Measurements from ENCODE around the gene OR51D1. TPM values are rescaled to one million over a fixed set of nuclear protein-coding genes. Genes with fewer than 3 reads are reported as not detected.

OR51D1 gene
- total and polyA plus RNA-seq, 2 experiments from 2014 or later: not detected

DNA sequence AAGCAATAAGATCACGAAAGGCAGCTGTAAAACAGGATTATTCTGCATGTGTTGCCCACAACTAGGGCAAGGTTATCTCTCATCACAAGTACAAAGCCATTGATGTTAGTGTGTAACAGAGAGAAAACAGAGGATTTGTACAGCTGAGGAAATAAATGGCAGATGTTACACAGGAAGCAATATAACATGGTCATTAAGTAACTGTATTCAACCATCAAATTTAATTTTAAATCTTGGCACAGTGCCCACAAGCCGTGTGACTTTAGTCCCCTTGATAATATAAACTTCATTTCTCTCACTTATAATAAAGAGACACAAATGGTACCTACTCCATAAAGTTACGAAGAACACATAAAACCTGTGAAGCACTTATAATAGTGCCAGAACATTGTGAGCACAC is 43.1 kb downstream of the OR51D1 start:
- Histone ChIP-seq H4K20me1 (ENCODE audit: insufficient read depth) (no peaks in the 10 kb centered on the region), H3K27ac (no peak overlapping the region), H2AFZ (no peak overlapping the region), H3K9me3 (ENCODE audit: low read depth) (no peaks in the 10 kb centered on the region), H3K4me1 (ENCODE audit: insufficient read depth) (no peaks in the 10 kb centered on the region), H3K79me2 (ENCODE audit: insufficient read depth) (no peaks in the 10 kb centered on the region), H3K9ac (no peak overlapping the region), H3K4me3 (no peak overlapping the region), H3K27me3 (replicated peaks; ENCODE audit: insufficient read depth) (no peaks in the 10 kb centered on the region), H3K9me2 (ENCODE audit: insufficient read depth) (no peaks in the 10 kb centered on the region), H3K4me2 (ENCODE audit: unreplicated experiment) (no peak overlapping the region), H3F3A (ENCODE audit: insufficient read depth) (no peaks in the 10 kb centered on the region), H3K36me3 (ENCODE audit: low read depth) (no peaks in the 10 kb centered on the region)
- 2 to 3% methylated on average over 3 of the region's 3 CpGs for WGBS, 2 experiments (ENCODE audit: low coverage in 1 of 2, low lambda C conversion rate in 2 of 2, missing lambda C conversion rate in 2 of 2)
- no peak for DNase-seq
- in situ Hi-C loops (cut with MboI): no loop called here
- TF ChIP-seq EZH2phosphoT487 (IDR thresholded peaks at IDR 0.05; ENCODE audit: insufficient read depth, low read depth): no peak
- no peak for TF ChIP-seq EZH2 (IDR thresholded peaks at IDR 0.05; ENCODE audit: insufficient read depth, poor library complexity, severe bottlenecking)

DNA sequence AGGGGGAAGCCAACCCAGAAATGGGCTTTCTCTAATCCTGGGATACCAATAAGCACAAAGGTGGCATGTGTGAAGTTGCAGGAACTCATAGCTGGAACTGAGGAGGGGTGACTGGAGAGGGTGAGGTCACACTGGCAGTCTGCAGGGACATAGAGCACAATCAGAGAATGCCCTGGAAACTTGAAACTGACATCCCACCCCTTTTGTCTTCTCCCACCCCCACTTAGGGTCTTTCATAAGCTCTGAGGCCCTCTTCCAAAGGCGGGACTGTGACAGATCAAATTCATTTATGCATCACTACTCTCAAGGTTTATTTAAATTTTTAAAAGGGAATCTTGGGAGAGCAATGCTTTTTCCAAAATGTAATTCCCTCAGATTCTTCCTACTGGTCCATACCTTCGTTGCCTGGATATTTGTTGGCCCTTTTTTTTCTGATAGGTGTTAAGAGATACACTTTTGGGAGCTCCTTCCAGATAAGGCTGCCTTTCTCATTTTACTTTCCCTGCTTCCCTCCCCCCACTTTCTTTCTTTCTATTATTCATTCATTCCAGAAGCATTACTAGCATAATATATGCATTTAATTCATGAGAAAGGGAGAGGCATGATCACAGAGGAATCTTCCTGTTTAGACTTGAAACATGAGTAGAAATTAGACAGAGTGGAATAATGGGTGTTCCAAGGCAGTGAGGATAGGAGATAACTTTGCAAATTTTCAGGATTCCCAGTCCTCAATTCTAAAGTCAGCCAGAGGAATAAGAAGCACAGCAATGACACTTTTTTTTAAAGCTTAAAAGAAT is 45.5 kb downstream of the OR51D1 start:
- Histone ChIP-seq H3K79me2 (ENCODE audit: insufficient read depth) (no peaks in the 10 kb centered on the region), H3K27ac (no peak overlapping the region), H4K20me1 (ENCODE audit: insufficient read depth) (no peaks in the 10 kb centered on the region), H3K4me3 (no peak overlapping the region), H2AFZ (no peak overlapping the region), H3K27me3 (replicated peaks; ENCODE audit: insufficient read depth) (no peaks in the 10 kb centered on the region), H3K9me2 (ENCODE audit: insufficient read depth) (no peaks in the 10 kb centered on the region), H3K36me3 (ENCODE audit: low read depth) (no peaks in the 10 kb centered on the region), H3K9ac (no peak overlapping the region), H3K4me1 (ENCODE audit: insufficient read depth) (no peaks in the 10 kb centered on the region), H3F3A (ENCODE audit: insufficient read depth) (no peaks in the 10 kb centered on the region), H3K9me3 (ENCODE audit: low read depth) (no peaks in the 10 kb centered on the region), H3K4me2 (ENCODE audit: unreplicated experiment) (no peak overlapping the region)
- DNase-seq: peak; percentile 23
- TF ChIP-seq EZH2phosphoT487 (IDR thresholded peaks at IDR 0.05; ENCODE audit: insufficient read depth, low read depth): no peak
- no peak for TF ChIP-seq EZH2 (IDR thresholded peaks at IDR 0.05; ENCODE audit: insufficient read depth, poor library complexity, severe bottlenecking)
- WGBS, 2 experiments (ENCODE audit: low coverage in 1 of 2, low lambda C conversion rate in 2 of 2, missing lambda C conversion rate in 2 of 2): 6 to 19% methylated on average over 2 of the region's 2 CpGs
- in situ Hi-C loops (cut with MboI): no loop called here

DNA sequence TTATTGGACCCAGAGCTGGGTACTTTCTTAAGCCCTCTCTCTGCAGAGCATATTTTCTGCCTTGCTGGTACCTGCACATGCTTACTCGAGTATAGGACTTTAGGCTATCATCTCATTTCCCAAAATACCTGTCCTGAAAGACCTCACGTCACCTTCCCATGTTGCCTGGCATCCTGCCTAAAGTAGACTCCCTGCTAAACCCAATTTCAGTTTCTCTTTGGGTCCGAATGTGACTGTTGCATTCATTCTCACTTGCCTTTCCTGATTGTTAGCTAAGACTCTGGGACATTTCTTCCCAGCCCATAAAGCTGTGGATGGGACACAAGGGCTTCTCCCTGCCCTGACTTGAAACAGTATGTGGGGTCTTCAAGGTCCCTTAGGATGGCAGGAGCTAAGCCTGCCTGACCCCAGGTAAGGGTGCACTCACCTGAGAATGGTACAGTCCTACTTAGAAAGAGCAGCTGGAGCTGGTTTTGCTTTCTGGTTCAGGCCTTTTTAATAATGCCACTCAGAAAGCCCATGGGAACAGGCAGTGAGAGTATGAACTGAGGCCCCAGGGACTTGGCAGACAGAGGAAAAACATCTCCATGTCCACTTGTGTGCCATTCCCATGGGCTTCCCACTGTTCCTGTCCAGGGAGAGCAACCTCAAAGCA is 47.5 kb downstream of the OR51D1 start:
- TF ChIP-seq EZH2phosphoT487 (IDR thresholded peaks at IDR 0.05; ENCODE audit: insufficient read depth, low read depth): no peak
- no peak for TF ChIP-seq EZH2 (IDR thresholded peaks at IDR 0.05; ENCODE audit: insufficient read depth, poor library complexity, severe bottlenecking)
- Histone ChIP-seq H3K27ac (no peak overlapping the region), H3K4me2 (ENCODE audit: unreplicated experiment) (no peak overlapping the region), H3K9me2 (ENCODE audit: insufficient read depth) (no peaks in the 10 kb centered on the region), H3F3A (ENCODE audit: insufficient read depth) (no peaks in the 10 kb centered on the region), H3K27me3 (replicated peaks; ENCODE audit: insufficient read depth) (no peaks in the 10 kb centered on the region), H3K36me3 (ENCODE audit: low read depth) (no peaks in the 10 kb centered on the region), H3K9ac (no peak overlapping the region), H3K4me1 (ENCODE audit: insufficient read depth) (no peaks in the 10 kb centered on the region), H2AFZ (no peak overlapping the region), H3K4me3 (no peak overlapping the region), H3K9me3 (ENCODE audit: low read depth) (no peaks in the 10 kb centered on the region), H4K20me1 (ENCODE audit: insufficient read depth) (no peaks in the 10 kb centered on the region), H3K79me2 (ENCODE audit: insufficient read depth) (no peaks in the 10 kb centered on the region)
- WGBS, 2 experiments (ENCODE audit: low coverage in 1 of 2, low lambda C conversion rate in 2 of 2, missing lambda C conversion rate in 2 of 2): 11 to 18% methylated on average over 3 of the region's 3 CpGs
- DNase-seq: no peak
- in situ Hi-C loops (cut with MboI): no loop called here

Other genes with a start within 250 kb of the OR51D1 start
- 9.5 and 11.6 TPM in 2 replicates for gene TRIM21, start 243.8 kb upstream of the OR51D1 start, total RNA-seq (2014; rRNA removed; shearing (Covaris generic))
- 11.2 and 12.9 TPM in 2 replicates for gene TRIM21, start 243.8 kb upstream of the OR51D1 start, polyA plus RNA-seq (2016; fragmentation: Nextera tagmentation; extraction: Ambion mirVana)
- not detected in 2 replicates for gene OR52K2, start 188.2 kb upstream of the OR51D1 start, total RNA-seq (2014; rRNA removed; shearing (Covaris generic))
- not detected in 2 replicates for gene OR52K2, start 188.2 kb upstream of the OR51D1 start, polyA plus RNA-seq (2016; fragmentation: Nextera tagmentation; extraction: Ambion mirVana)
- not detected in 2 replicates for gene OR52K1, start 154.8 kb upstream of the OR51D1 start, total RNA-seq (2014; rRNA removed; shearing (Covaris generic))
- not detected in 2 replicates for gene OR52K1, start 154.8 kb upstream of the OR51D1 start, polyA plus RNA-seq (2016; fragmentation: Nextera tagmentation; extraction: Ambion mirVana)
- gene OR52M1, start 92.3 kb upstream of the OR51D1 start, total RNA-seq (2014; rRNA removed; shearing (Covaris generic)): not detected in 2 replicates
- not detected in 2 replicates for gene OR52M1, start 92.3 kb upstream of the OR51D1 start, polyA plus RNA-seq (2016; fragmentation: Nextera tagmentation; extraction: Ambion mirVana)
- not detected in 2 replicates for gene OR52I2, start 55.7 kb upstream of the OR51D1 start, total RNA-seq (2014; rRNA removed; shearing (Covaris generic))
- not detected in 2 replicates for gene OR52I2, start 55.7 kb upstream of the OR51D1 start, polyA plus RNA-seq (2016; fragmentation: Nextera tagmentation; extraction: Ambion mirVana)
- not detected in 2 replicates for gene OR52I1, start 43.4 kb upstream of the OR51D1 start, total RNA-seq (2014; rRNA removed; shearing (Covaris generic))
- gene OR52I1, start 43.4 kb upstream of the OR51D1 start, polyA plus RNA-seq (2016; fragmentation: Nextera tagmentation; extraction: Ambion mirVana): not detected in 2 replicates
- gene TRIM68, start 29.2 kb upstream of the OR51D1 start, total RNA-seq (2014; rRNA removed; shearing (Covaris generic)): 15.2 and 19.2 TPM in 2 replicates
- gene TRIM68, start 29.2 kb upstream of the OR51D1 start, polyA plus RNA-seq (2016; fragmentation: Nextera tagmentation; extraction: Ambion mirVana): 5.1 and 5.8 TPM in 2 replicates
- gene OR51E1, start 6.5 kb downstream of the OR51D1 start, total RNA-seq (2014; rRNA removed; shearing (Covaris generic)): not detected in 2 replicates
- gene OR51E1, start 6.5 kb downstream of the OR51D1 start, polyA plus RNA-seq (2016; fragmentation: Nextera tagmentation; extraction: Ambion mirVana): not detected in 2 replicates
- not detected in 2 replicates for gene OR51E2, start 60.4 kb downstream of the OR51D1 start, total RNA-seq (2014; rRNA removed; shearing (Covaris generic))
- not detected in 2 replicates for gene OR51E2, start 60.4 kb downstream of the OR51D1 start, polyA plus RNA-seq (2016; fragmentation: Nextera tagmentation; extraction: Ambion mirVana)
- gene MMP26, start 67.3 kb downstream of the OR51D1 start, total RNA-seq (2014; rRNA removed; shearing (Covaris generic)): not detected in 2 replicates
- not detected in 2 replicates for gene MMP26, start 67.3 kb downstream of the OR51D1 start, polyA plus RNA-seq (2016; fragmentation: Nextera tagmentation; extraction: Ambion mirVana)
- gene OR51F1, start 132.5 kb downstream of the OR51D1 start, total RNA-seq (2014; rRNA removed; shearing (Covaris generic)): not detected in 2 replicates
- not detected in 2 replicates for gene OR51F1, start 132.5 kb downstream of the OR51D1 start, polyA plus RNA-seq (2016; fragmentation: Nextera tagmentation; extraction: Ambion mirVana)
- gene OR52R1, start 166.9 kb downstream of the OR51D1 start, total RNA-seq (2014; rRNA removed; shearing (Covaris generic)): not detected in 2 replicates
- not detected in 2 replicates for gene OR52R1, start 166.9 kb downstream of the OR51D1 start, polyA plus RNA-seq (2016; fragmentation: Nextera tagmentation; extraction: Ambion mirVana)
- not detected in 2 replicates for gene OR51F2, start 183.8 kb downstream of the OR51D1 start, total RNA-seq (2014; rRNA removed; shearing (Covaris generic))
- not detected in 2 replicates for gene OR51F2, start 183.8 kb downstream of the OR51D1 start, polyA plus RNA-seq (2016; fragmentation: Nextera tagmentation; extraction: Ambion mirVana)
- not detected in 2 replicates for gene OR51S1, start 211.7 kb downstream of the OR51D1 start, total RNA-seq (2014; rRNA removed; shearing (Covaris generic))
- gene OR51S1, start 211.7 kb downstream of the OR51D1 start, polyA plus RNA-seq (2016; fragmentation: Nextera tagmentation; extraction: Ambion mirVana): not detected in 2 replicates
- gene OR51T1, start 244.4 kb downstream of the OR51D1 start, total RNA-seq (2014; rRNA removed; shearing (Covaris generic)): not detected in 2 replicates
- gene OR51T1, start 244.4 kb downstream of the OR51D1 start, polyA plus RNA-seq (2016; fragmentation: Nextera tagmentation; extraction: Ambion mirVana): not detected in 2 replicates